Measurements from ENCODE around the gene KCNMB3.

GRCh38 chr3:179223548-179223947, 27.4 kb downstream of the KCNMB3 start:
- TF ChIP-seq, protein P1, sequence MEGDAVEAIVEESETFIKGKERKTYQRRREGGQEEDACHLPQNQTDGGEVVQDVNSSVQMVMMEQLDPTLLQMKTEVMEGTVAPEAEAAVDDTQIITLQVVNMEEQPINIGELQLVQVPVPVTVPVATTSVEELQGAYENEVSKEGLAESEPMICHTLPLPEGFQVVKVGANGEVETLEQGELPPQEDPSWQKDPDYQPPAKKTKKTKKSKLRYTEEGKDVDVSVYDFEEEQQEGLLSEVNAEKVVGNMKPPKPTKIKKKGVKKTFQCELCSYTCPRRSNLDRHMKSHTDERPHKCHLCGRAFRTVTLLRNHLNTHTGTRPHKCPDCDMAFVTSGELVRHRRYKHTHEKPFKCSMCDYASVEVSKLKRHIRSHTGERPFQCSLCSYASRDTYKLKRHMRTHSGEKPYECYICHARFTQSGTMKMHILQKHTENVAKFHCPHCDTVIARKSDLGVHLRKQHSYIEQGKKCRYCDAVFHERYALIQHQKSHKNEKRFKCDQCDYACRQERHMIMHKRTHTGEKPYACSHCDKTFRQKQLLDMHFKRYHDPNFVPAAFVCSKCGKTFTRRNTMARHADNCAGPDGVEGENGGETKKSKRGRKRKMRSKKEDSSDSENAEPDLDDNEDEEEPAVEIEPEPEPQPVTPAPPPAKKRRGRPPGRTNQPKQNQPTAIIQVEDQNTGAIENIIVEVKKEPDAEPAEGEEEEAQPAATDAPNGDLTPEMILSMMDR (IDR thresholded peaks at IDR 0.05; ENCODE audit: insufficient read depth, low read length, poor library complexity, severe bottlenecking), result no peak
- no peak for TF ChIP-seq EZH2phosphoT487 (conservative IDR thresholded peaks at IDR 0.05; ENCODE audit: low read length)
